ENCODE data around the gene IL22RA1.

The IL22RA1 gene

DNA sequence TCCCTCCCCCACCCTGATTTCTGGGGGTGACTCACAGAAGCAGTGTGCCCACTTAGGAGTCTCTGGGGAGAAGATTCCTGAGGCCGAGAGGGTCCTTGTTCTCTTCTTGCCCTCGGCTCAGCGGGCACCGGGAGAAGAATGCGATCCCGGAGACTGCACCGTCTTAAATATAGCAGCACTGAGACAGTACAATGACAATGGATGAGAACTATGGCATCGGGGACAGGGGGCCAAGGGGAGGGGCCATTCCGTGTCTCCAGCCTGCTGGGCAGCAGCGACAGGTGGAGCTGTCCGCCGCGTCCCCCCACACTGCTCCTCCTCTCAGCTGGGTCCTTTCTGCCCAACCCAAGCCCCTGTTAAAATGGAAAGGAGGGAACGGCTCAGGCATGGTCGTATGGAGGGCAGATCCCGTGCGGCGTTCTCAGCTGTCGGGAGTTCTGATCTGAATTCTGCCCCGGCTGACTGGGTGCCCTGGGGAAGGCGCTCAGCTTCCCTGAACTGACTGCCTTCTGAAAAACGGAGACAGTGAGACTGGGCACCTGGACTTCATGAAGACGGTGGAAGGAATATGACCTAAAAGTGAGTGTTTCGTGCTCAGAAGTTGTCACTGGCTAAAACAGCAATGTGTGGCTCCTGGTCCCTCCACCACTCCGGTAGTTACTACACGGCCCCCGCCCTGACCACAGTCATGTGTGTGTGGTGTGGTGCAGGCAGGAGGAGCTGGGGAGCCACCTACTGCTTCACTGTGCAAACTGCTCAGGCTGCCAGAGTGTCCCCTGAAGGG, 30.8 kb downstream of the IL22RA1 start, which contains the start of gene MYOM3:
Gene MYOM3, minus strand, starts transcription at position 140 of the 784 bp plus-strand sequence. CDS start 3,499 bp downstream, outside the sequence.
- peak; percentile 52 for DNase-seq

DNA sequence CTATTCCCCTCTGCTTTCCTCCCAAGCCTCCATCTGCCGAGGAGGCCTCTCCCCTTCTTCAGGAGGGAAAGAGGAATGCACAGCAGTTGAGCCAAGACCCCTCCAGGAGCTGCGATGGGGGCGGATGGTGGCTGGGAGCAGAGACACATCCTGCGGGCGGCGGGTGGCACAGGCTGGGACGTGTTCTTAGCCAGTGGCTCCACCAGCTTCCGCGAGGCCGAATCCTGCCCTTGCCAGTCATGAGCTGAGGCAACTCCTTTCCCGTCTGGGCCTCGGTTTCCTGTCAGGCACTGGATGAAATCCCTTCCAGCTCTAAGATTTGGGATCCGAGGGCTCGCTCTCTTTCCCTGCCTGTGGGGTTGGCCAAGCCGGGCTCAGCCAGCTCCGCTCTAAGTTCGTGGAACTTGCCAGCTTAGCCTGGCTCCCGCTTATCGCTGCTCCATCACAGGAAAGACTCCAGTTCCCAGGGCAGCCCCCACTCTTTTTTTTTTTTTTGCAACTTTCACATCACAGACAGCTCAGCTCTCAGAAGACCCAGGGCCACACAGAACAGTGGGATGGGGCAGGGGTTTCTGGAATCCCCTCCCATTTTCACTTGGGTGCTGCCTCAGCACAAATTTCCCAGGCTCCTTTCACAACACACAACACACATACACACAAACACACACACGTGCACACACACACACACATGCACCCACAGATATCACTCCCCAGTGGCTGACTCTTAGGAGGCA, 31.5 kb downstream of the IL22RA1 start:
- no peak for DNase-seq

DNA sequence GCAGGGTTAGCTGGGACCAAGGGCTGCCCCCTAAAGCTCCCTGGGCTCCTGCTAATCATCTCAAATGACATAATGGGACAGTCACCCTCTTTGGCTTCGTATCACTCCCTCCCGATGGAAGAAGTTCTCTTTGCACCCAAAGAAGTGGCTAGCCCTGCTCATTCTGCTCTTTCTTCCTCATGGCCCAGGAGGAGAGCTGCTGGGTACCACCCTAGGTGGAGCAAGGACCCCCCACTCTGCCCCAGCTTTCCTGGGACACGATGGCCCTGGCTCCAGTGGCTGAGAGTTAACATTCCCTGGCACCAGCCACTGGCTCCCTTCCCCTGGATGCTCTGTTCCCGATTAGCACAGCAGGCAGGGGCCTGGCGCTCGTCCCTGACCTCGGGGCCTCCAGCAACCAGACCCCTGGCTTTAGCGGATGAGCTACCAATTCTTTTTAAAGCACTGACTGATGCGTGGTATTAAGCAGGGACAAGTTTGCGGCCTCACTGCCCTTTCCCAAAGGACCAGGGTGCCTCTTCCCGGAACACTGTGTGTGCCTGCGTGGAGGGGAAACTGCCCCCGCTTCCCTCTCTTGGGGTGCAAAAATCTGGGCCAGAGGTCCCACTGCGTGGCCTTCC, 32.2 kb downstream of the IL22RA1 start:
- DNase-seq: no peak

DNA sequence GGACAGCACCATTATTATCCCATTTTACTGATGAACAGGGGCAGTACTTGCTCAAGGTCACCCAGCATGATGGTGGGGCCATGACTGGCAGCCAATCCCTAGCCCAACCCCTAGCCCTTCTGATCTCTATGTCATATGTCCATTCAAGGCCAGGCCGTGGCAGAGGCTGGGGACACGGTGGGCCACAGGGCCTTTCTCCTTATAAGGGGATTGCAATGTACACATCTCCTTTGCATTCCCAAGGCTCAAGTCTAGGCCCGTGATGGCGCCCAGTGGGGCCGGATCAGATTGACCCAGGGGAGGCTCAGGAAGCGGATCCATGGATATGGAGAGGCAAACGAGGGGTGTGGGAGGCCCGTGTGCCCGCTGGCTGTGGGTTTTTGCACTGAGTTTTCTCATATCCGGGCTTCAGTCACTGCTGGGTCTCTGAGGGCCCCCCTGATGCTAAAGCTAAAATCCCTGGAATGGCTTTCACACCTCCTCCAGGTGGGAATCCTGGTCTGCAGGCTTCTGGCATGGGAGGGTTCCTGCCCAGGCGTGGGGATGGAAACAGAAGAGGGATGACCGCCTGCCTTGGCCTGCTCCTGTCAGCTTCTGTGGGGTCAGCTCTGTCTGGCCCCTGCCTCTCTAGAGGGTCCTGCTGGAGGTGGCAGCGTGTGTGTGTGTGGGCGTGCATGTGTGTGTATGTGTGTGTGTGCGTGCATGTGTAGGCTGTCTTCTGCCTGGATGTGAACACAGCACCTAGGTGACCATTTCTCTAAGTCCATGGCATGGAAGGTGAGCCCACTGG, 33.1 kb downstream of the IL22RA1 start:
- no peak for DNase-seq

DNA sequence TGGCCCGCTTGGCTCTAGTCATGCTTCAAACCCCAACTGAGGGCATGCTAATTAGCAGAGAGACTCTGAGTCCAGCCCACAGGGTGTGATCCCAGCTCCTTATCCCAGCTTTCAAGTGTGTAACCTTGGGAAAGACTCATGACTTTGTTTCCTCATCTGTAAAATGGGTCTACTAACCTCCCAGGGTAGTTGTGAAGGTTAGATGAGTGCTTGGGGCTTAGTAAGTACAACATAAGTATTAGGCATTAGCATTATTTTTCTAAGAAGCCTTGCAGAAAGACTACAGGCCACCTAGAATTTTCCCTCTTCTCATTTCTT, 33.8 kb downstream of the IL22RA1 start:
- no peak for DNase-seq

DNA sequence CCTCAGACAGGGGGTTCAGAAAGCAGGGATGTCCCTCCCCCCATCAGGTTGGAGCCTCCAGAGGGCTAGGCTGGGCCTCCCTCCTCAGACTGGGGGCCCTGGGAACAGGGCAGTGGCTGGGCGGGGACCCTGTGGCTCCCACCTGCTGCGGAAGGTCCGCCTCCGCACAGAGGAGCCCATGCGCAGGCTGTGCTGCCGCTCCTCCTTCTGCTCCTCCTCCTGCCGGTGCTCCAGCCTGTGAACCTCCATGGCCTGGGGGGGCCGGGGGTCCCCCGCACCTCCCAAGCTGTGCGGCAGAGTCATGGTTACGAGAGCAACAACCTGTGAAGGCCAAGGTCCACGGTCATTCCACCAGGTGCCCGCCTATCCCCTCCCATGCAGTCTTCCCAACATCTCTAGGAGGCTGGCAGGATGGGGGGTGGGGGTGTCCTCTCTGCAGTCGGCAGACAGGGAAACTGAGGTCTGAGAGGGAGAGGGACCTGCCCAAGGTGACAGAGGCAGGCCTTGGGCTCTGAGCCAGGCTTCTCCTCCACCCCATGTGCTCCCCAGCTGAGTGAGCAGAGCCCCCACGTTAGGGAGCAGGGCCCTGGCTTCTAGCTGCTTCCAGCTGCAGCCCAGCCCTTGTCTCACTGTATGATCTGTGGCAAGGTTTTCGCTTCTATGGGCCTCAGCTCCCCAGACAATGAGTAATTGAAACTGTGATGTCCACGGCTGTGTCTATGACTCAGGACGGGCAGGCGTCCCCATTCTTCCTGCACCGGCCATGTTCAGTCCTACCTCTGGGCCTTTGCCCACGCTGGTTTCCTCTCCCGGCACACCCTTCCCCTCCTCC, 34.4 kb downstream of the IL22RA1 start:
- peak; percentile 52 for DNase-seq

DNA sequence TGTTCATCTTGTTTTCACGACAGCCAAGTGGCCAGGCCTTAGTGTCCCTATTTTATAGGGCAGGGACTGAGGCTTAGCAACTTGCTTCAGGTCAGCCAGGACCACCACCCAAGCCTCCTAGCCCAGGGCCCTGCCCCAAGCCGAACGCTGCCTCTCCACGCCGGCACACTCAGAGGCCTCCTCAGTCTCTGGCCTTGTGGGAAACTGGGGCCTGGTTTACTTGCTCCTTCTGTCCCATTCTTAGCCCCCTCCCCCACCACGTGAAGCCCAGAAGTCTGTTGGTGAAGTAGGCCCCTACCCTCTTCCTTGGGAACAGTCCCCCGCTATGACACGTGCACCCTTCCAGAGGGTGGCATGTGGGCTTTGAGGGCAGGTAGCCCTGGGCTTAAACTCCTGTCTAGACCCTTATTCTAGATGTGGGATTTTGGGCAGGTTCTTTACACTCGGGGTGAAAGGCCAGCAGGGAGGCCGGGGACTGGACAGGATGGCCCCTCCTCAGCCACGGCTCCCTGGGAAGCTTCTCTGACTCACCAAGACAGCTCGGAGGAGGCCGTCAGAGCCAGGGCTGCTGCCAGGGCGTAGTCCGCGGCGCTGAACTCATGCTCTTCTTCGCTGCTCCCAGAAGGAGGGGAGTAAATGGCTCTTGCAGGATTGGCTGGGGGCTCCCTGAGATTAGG, 35.3 kb downstream of the IL22RA1 start:
- peak; percentile 42 for DNase-seq

DNA sequence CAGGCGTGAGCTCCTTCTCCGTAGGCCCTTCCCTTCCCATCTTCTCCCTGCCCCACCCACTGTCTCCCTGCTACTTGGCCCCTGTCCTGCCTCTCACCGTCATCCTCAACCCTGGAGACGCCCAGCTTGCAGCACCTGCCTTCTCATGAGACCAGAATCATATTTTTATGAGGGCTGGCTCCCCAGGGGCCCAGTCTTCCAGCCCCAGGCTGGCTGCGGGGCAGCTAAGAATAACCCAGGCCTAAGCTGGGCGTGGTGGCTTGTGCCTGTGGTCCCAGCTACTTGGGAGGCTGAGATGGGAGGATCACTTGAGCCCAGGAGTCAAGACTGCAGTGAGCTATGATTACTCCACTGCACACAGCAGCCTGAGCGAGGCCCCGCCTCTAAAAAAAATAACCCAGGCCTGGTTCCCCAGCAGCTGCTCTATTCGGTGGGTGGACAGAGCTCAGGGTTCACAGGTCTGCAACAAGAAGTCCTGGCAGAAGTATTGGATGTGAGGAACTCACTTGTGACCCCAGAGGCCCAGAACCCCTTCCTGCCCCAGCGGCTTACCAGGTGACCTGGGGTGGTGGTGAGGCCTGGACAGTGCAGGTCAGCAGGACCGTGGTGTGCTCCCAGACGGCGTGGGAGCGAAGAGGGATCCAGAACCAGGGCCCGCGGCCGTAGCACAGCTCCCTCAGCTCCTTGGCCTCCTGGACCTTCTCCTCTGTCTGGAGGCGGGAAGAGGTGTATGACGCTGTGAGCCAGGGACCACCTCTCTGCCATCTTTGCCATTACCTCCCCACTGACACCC, 37.4 kb downstream of the IL22RA1 start:
- DNase-seq: no peak

DNA sequence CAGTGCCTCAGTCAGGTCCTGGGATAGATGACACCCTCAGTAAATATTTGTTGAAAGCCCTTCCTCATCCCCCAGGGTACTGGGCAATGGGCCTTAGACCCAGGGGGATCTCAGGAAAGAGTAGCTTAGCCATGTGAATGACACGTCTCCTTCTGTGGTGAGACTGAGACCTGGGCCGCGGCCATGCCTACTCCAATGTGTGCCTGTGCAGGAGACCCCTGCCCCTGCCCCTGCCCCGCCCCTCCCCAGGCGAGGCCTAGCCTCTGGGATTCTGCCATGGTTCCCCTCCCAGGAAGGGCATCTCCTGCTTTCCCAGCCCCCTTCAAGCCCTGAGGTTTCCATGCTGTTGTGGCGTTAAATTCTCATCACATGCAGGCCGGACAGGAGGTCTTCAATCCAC, 38.1 kb downstream of the IL22RA1 start:
- no peak for DNase-seq

DNA sequence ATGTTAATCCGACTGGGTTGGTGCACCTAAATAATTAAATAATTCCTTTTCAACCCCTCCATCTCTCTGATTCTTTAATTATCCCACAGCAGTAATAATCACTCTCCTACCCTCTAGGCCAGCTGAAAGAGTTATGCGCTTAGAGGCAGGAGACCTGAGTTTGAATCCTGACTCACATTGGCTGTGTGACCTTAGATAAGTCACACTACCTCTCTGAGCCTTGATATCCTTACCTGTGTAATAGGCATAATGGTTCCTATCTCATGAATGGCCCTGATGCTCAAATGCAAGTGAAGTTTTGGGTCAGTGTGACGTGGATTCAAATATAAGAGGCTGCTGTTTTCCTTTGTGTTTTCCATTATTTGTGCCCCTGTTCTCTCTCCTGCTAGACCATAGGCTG, 39.1 kb downstream of the IL22RA1 start:
- no peak for DNase-seq

DNA sequence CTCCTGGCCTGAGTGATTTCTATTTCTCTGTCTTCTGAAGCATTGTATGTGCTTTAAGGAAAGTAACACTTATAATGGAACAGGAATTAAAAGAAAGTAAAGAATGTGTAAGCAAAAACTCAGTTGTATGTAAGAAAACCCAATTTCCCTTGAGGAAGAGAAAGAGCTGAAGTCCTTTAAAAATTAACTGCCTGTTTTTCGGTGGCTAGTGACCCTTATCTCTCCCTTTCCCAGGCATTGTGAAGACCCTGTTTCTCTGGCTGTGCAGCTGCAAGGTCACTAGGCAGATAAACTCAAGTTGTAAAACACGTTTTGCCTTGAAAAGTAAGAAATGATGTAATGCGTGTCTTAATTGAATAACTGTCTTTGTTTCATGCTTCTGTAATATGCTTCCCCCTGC, 39.5 kb downstream of the IL22RA1 start:
- DNase-seq: no peak

DNA sequence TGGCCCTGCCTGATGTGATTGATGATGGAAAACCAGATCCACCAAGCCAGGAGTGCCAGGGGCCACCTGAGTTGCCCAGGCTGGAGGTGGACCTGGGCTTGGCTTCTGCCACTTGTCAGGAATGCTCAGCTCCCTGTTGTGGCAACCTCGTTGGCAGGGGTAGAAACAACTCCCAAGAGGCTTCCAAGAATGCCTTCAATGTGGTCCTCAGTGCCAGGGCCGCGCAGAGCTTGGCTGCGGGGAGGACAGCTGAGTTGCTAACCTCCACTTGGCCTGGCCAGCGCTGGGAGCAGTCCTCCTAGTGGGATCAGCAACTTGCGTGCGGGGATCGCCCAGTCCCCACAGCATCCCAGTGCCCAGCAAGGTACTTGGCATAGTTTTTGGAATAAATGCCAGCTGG, 40.0 kb downstream of the IL22RA1 start:
- DNase-seq: peak; percentile 16

DNA sequence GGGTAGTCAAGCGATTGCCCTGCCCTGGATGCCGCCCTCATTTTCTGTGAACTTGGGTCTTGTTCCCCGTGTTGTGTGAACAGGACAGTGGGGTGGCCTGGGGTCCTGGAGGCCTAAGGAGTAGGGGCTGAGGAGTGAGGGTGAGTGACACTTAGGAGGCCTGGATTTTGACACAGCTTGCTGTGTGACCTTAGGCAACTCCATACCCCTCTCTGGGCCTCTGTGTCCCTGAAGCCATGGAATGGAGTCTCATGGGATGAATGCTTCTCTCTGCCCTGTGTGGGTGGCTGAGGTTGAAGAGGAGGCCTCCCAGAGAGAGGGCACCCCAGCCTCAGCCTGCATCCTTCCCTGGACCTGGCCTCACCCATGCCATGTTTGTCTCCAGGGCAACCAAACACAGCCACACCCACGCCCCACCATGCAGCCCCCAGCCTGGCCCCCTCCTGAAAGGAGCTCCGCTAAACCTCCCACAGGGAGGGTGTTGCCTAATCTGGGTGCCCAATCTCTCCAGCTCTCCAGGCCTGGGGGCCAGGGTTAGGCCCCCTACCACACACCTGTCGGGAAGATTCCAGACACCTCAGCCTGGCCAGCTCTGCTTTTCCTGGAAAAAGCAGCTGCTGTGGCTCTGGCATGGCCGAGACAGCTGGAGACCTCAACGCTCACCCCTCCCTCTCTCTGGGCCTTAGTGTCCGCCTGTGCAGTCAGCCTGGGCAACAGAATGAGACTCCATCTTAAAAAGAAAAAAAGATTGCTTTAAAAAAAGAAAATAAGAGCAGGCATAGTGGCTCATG, 40.9 kb downstream of the IL22RA1 start:
- no peak for DNase-seq

DNA sequence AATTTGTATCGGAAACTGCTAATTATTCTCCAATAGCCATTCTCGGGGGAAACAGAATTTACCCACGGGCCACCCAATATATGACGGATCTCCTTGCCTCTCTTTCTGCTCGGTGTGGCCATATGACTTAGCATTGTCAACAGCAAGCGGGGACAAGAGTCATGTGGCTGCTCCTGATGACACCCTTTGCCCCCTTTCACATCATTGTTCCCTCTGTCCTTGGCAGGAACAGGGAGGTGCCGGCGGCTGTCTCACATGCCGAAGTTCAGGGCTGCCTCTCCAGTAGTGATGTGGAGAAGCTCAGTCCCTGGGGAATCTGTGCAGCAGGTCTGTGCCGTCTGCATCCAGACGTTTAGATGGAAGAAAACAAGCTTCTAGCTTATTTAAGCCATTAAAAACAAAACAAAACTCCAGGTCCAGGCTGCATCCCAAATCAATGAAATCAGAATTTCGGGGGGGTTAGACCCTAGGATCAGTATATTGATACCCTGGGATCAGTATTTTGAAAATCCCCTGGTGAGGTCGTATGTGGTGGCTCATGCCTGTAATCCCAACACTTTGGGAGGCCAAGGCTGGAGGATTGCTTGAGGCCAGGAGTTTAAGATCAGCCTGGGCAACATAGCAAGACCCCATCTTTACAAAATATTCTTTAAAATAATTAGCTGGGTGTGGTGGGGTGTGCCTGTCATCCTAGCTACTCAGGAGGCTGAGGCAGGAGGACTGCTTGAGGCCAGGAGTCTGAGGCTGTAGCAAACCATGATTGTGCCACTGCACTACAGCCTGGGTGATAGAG, 41.8 kb downstream of the IL22RA1 start:
- DNase-seq: no peak

DNA sequence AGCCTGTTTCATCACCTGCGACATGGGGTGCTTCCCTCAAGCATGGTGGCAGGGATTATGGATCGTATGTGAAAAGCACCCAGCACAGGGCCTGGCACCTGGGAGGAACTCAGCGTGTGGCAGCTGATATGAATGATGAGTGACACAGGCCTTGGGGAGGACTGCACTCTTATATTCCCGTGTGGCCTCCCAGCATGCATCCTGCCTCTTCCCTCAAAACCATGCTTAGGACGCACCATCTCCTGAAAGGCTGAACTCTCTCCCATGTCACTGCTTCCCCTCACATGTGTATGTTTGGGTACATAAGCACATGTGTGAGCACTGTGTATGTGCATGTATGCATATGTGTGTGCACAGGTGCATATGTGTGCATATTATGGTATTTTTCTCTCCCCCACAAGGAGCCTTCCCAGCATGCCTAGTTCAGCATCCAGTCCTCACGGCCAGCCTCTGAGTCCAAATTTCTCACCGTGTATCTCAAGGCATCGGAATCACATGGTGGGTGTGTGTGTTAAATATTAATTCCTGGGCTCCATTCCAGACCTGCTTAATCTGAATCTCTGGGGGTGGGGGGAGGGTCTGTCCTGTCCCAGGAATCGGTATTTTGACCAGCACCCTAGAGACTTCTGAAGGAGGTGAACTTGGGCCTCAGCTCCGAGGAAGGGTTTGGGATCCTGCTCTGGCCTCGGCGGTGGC, 43.8 kb downstream of the IL22RA1 start:
- DNase-seq: no peak

DNA sequence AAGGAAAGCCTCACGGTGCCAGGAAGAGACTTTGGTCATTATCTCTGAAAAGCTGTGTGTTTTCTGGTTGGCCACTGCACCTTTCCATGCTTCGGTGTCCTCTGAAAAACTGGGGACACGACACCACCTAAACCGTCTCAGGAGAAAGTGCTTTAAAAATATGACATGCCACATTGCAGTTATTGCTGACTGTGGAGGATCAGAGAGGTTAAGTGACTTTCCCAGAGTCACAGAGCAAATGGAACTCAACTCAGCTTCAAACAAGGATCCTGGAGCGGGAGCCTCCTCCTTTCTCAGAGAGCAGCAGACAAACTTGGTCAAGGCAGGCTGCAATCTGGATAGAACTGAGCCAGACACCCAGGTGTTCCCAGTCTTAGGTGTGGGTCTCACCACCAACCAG, 44.8 kb downstream of the IL22RA1 start:
- no peak for DNase-seq

DNA sequence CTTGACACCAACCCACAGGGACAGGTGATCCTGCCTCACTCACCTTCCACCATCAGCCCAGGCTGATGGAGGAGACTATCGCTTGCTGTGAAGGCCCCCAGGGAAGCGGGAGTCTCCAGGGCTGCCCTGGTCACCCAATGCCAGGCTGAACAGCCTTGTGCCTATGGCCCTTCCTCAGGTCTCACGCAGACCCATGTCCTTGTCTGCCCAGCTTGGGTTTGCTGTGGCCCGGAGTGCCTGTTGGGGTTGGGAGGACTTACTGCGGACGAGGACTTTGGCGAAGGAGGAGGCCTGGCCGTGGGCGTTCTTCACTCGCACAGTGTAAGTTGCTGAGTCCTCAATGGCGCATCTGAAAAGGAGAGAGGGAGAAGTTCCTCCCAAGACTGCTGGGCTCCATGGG, 45.3 kb downstream of the IL22RA1 start:
- DNase-seq: no peak

DNA sequence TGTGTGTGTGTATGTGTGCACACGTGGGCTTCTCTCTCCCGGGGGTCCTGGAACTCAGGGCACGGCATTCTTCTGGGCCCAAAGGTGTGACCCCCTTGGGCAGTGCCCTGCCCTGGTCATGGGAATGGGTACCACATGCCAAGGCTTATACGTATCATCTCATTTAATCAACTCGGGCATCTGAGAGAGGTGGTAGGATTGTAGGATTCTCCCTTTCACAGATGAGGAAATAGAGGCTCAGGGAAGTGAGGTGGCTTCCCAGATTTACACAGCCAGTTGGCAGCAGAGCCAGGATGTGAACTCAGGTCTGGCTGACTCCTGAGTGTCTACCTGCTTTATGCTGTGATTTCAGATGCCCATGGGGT, 46.2 kb downstream of the IL22RA1 start:
- no peak for DNase-seq

Data from NCI-H226 (cell line).